H1 (cell line): ENCODE measurements around the gene ME3. TPM values are rescaled to one million over a fixed set of nuclear protein-coding genes. Genes with fewer than 3 reads are reported as not detected.

Experiments
- CTCF ChIA-PET: fragments of 300-600 bp; sonication (Branson Sonifier 250); formaldehyde crosslinking; loops from one replicate; lab custom pipeline; 2021; ENCODE audit not compliant: partially characterized antibody; lab: Charles Lee
- POLR2A ChIA-PET: fragments of 300-600 bp; sonication (Branson Sonifier 250); formaldehyde crosslinking; loops from one replicate; lab custom pipeline; 2021; ENCODE audit warnings: inconsistent platforms; ENCODE audit not compliant: partially characterized antibody; lab: Charles Lee
- DNase-seq, 2 experiments: peaks; one replicate each; pipeline versions ENCODE4 v3.0.0 to v3.0.0-alpha.2; 2010 to 2022; ENCODE audit warnings: low spot score in 2 of 2, low read depth in 1 of 2, mixed read lengths in 1 of 2
- FAIRE-seq: peaks from 2 replicates; lab custom pipeline; 2011; peaks lifted over from hg19 to GRCh38; lab: Jason Lieb, UNC
- H2AFZ ChIP-seq: 2 replicates; pipeline ENCODE4 v1.8.1; 2012; ENCODE audit warnings: low read length, inconsistent platforms
- H2AK5ac ChIP-seq: 2 replicates; pipeline ENCODE4 v1.6.1; 2013; ENCODE audit warnings: low read depth, low read length
- H2BK120ac ChIP-seq: replicated peaks from 2 replicates; pipeline ENCODE3; 2013; ENCODE audit warnings: low read depth, low read length, inconsistent platforms
- H2BK12ac ChIP-seq: 2 replicates; pipeline ENCODE4 v1.6.1; 2013; ENCODE audit warnings: low read depth, low read length
- H2BK15ac ChIP-seq: 2 replicates; pipeline ENCODE4 v1.6.1; 2013; ENCODE audit warnings: low read length
- H2BK20ac ChIP-seq: 2 replicates; pipeline ENCODE4 v1.6.1; 2013; ENCODE audit warnings: low read length
- H2BK5ac ChIP-seq: 2 replicates; pipeline ENCODE4 v1.6.1; 2013; ENCODE audit warnings: low read depth, low read length
- H3K14ac ChIP-seq: 2 replicates; pipeline ENCODE4 v1.6.1; 2013; ENCODE audit warnings: inconsistent platforms; ENCODE audit not compliant: insufficient read length
- H3K18ac ChIP-seq: 2 replicates; pipeline ENCODE4 v1.6.1; 2013; ENCODE audit warnings: low read length; ENCODE audit errors: extremely low read depth
- H3K23ac ChIP-seq: 2 replicates; pipeline ENCODE4 v1.6.1; 2013; ENCODE audit warnings: inconsistent platforms; ENCODE audit not compliant: insufficient read length
- H3K23me2 ChIP-seq: 2 replicates; pipeline ENCODE4 v1.6.1; 2013; ENCODE audit warnings: low read depth, low read length
- H3K27ac ChIP-seq: 2 replicates; pipeline ENCODE4 v1.6.1; 2011; ENCODE audit warnings: low read depth, low read length, inconsistent platforms
- H3K27me3 ChIP-seq, 4 experiments: replicated peaks in 1 of 4; 1 replicate in 1 of 4; 2 replicates in 3 of 4; pipeline versions ENCODE4 v1.6.1 to v1.8.1; 2011 to 2013; ENCODE audit warnings: low read length in 3 of 4, mild to moderate bottlenecking in 3 of 4, inconsistent platforms in 2 of 4, mixed read lengths in 2 of 4, moderate library complexity in 1 of 4; ENCODE audit not compliant: control insufficient read depth in 3 of 4, insufficient read depth in 3 of 4; ENCODE audit errors: extremely low read depth in 1 of 4
- H3K36me3 ChIP-seq, 4 experiments: 2 replicates each; pipeline versions ENCODE4 v1.6.1 to v1.8.1; 2011 to 2013; ENCODE audit warnings: mild to moderate bottlenecking in 4 of 4, low read length in 3 of 4, moderate library complexity in 2 of 4, control low read depth in 1 of 4, inconsistent platforms in 1 of 4; ENCODE audit not compliant: insufficient read depth in 4 of 4, control insufficient read depth in 2 of 4
- H3K4ac ChIP-seq: replicated peaks from 2 replicates; pipeline ENCODE3; 2013; ENCODE audit warnings: low read length, low read depth, mixed read lengths, inconsistent platforms; ENCODE audit not compliant: insufficient read length
- H3K4me1 ChIP-seq, 4 experiments: replicated peaks in 1 of 4; 1 replicate in 1 of 4; 2 replicates in 3 of 4; pipeline versions ENCODE4 v1.6.1 to v1.8.1; 2011 to 2013; ENCODE audit warnings: low read length in 3 of 4, inconsistent platforms in 2 of 4, mixed read lengths in 1 of 4; ENCODE audit not compliant: insufficient read depth in 4 of 4, control insufficient read depth in 3 of 4
- H3K4me2 ChIP-seq, 2 experiments: 2 replicates each; pipeline versions ENCODE4 v1.6.1 to v1.8.1; 2011 to 2013; ENCODE audit warnings: low read depth in 2 of 2, low read length in 2 of 2, control low read depth in 1 of 2, inconsistent platforms in 1 of 2, mild to moderate bottlenecking in 1 of 2; ENCODE audit not compliant: insufficient read depth in 1 of 2
- H3K4me3 ChIP-seq, 4 experiments: fragments of 200-600, 300-600 bp in 1 of 4; sonication (generic), shearing (Covaris generic), sonication (Bioruptor Twin) in 1 of 4; 2 replicates each; pipeline versions ENCODE4 v1.5.1 to v1.8.1; 2011 to 2016; ENCODE audit warnings: low read length in 4 of 4, low read depth in 3 of 4, control low read depth in 2 of 4, inconsistent platforms in 2 of 4, mild to moderate bottlenecking in 2 of 4, mixed read lengths in 1 of 4, moderate library complexity in 1 of 4; ENCODE audit not compliant: insufficient read depth in 2 of 4; ENCODE audit errors: extremely low read depth in 1 of 4
- H3K56ac ChIP-seq: replicated peaks from 2 replicates; pipeline ENCODE3; 2013; ENCODE audit warnings: low read depth, mild to moderate bottlenecking, mixed read lengths, low read length, inconsistent platforms; ENCODE audit not compliant: insufficient read length
- H3K79me1 ChIP-seq: 2 replicates; pipeline ENCODE4 v1.6.1; 2013; ENCODE audit warnings: low read depth, low read length, control low read depth
- H3K79me2 ChIP-seq, 2 experiments: 2 replicates each; pipeline versions ENCODE4 v1.6.1 to v1.8.1; 2012 to 2013; ENCODE audit warnings: low read length in 2 of 2, mild to moderate bottlenecking in 2 of 2, inconsistent platforms in 1 of 2; ENCODE audit not compliant: insufficient read depth in 2 of 2, control insufficient read depth in 1 of 2
- H3K9ac ChIP-seq, 4 experiments: replicated peaks in 1 of 4; 1 replicate in 1 of 4; 2 replicates in 3 of 4; pipeline versions ENCODE4 v1.6.1 to v1.8.1; 2011 to 2013; ENCODE audit warnings: low read depth in 3 of 4, low read length in 3 of 4, control low read depth in 2 of 4, mild to moderate bottlenecking in 2 of 4, moderate library complexity in 2 of 4, inconsistent platforms in 1 of 4; ENCODE audit errors: extremely low read depth in 1 of 4
- H3K9me3 ChIP-seq, 2 experiments: 2 replicates each; pipeline versions ENCODE4 v1.6.1 to v1.8.1; 2012 to 2013; ENCODE audit warnings: mild to moderate bottlenecking in 2 of 2, moderate library complexity in 2 of 2, control low read depth in 1 of 2, inconsistent platforms in 1 of 2, low read depth in 1 of 2, low read length in 1 of 2, mixed read lengths in 1 of 2; ENCODE audit not compliant: insufficient read depth in 2 of 2
- H4K20me1 ChIP-seq, 2 experiments: replicated peaks in 1 of 2; 2 replicates each; pipeline versions ENCODE3 to v1.8.1; 2011 to 2013; ENCODE audit warnings: inconsistent platforms in 2 of 2, low read length in 2 of 2, mild to moderate bottlenecking in 1 of 2; ENCODE audit not compliant: insufficient read depth in 2 of 2, control insufficient read depth in 1 of 2
- H4K5ac ChIP-seq: 2 replicates; pipeline ENCODE4 v1.6.1; 2013; ENCODE audit warnings: low read length, low read depth, mixed read lengths, inconsistent platforms; ENCODE audit not compliant: insufficient read length
- H4K8ac ChIP-seq: 2 replicates; pipeline ENCODE4 v1.8.0; 2013; ENCODE audit warnings: mild to moderate bottlenecking, moderate library complexity, low read length, inconsistent platforms; ENCODE audit not compliant: insufficient read depth; ENCODE audit errors: extremely low read depth
- H4K91ac ChIP-seq: replicated peaks from 2 replicates; pipeline ENCODE3; 2013; ENCODE audit warnings: low read length, mixed read lengths, inconsistent platforms; ENCODE audit not compliant: insufficient read length
- ASH2L ChIP-seq: fragments of 200-600, 300-600 bp; sonication (generic); IDR thresholded peaks from one replicate; pipeline ENCODE4 v1.7.1; 2017; ENCODE audit warnings: low read length
- ATF2 ChIP-seq: IDR thresholded peaks from 2 replicates; pipeline ENCODE4 v1.6.1; 2012; ENCODE audit warnings: low read length, inconsistent platforms
- BRCA1 ChIP-seq: IDR thresholded peaks from 2 replicates; pipeline ENCODE4 v1.6.1; 2012; ENCODE audit warnings: low read depth, low read length, improper control_type of control experiment
- CHD1 ChIP-seq: IDR thresholded peaks from 2 replicates; pipeline ENCODE4 v1.6.1; 2012; ENCODE audit warnings: low read depth, low read length, improper control_type of control experiment
- CREB1 ChIP-seq: IDR thresholded peaks from 2 replicates; pipeline ENCODE4 v1.6.1; 2012; ENCODE audit warnings: inconsistent platforms
- EGR1 ChIP-seq: IDR thresholded peaks from 2 replicates; pipeline ENCODE4 v1.6.1; 2011; ENCODE audit warnings: low read depth, low read length, borderline replicate concordance
- JUND ChIP-seq: IDR thresholded peaks from 2 replicates; pipeline ENCODE4 v1.6.1; 2011; ENCODE audit warnings: mild to moderate bottlenecking, improper control_type of control experiment, low read length
- PHF8 ChIP-seq: fragments of 200-600 bp; sonication (generic); conservative IDR thresholded peaks from 2 replicates; pipeline ENCODE4 v1.7.1; 2012; ENCODE audit warnings: low read depth, mild to moderate bottlenecking, inconsistent platforms, low read length, moderate library complexity
- RBBP5 ChIP-seq: IDR thresholded peaks from 2 replicates; pipeline ENCODE4 v1.7.1; 2012; ENCODE audit warnings: low read depth, mild to moderate bottlenecking, inconsistent platforms, low read length, moderate library complexity, borderline replicate concordance
- SP2 ChIP-seq: IDR thresholded peaks from 2 replicates; pipeline ENCODE4 v1.6.1; 2012; ENCODE audit warnings: mild to moderate bottlenecking, low read length, inconsistent platforms
- YY1 ChIP-seq: IDR thresholded peaks from 2 replicates; pipeline ENCODE4 v1.6.1; 2011; ENCODE audit warnings: low read depth, mild to moderate bottlenecking, low read length
- ZNF274 ChIP-seq: IDR thresholded peaks from 2 replicates; pipeline ENCODE4 v1.7.0; 2012; ENCODE audit warnings: low read length, borderline replicate concordance; ENCODE audit errors: extremely low read depth
- WGBS, 2 experiments: shearing (Covaris generic) in 1 of 2; methylation state at CpG; one replicate each; pipeline versions ENCODE4 v1.1.6 to v1.1.7; 2013 to 2015; ENCODE audit warnings: low lambda C conversion rate in 2 of 2, mixed read lengths in 2 of 2, inconsistent platforms in 1 of 2, low coverage in 1 of 2, missing lambda C conversion rate in 1 of 2; ENCODE audit not compliant: insufficient replicate concordance in 2 of 2, insufficient coverage in 1 of 2, insufficient read length in 1 of 2; ENCODE audit errors: extremely low coverage in 1 of 2, missing lambda C conversion rate in 1 of 2; 5-methylcytosine and 5-hydroxymethylcytosine counted together
- polyA plus RNA-seq, 7 experiments: library from polyadenylated mRNA; depleted of rRNA in 3 of 7; stranded (reverse) in 5 of 7; unstranded in 2 of 7; fragments of >200 nt in 5 of 7; fragments of 200-250 nt in 2 of 7; gene quantifications; 1 replicate in 5 of 7; 2 replicates in 1 of 7; 4 replicates in 1 of 7; pipeline versions ENCODE4 v1.2.1 to v1.2.3, GENCODE V29; 2011 to 2013; ENCODE audit warnings: missing spikeins in 2 of 7, mixed read lengths in 2 of 7
- total RNA-seq: library from RNA; stranded (reverse); fragmentation: NEBNext Ultra II Directional; extraction: Animal tissue kit (Norgen Biotek cat#: 25700); gene quantifications from 2 replicates; pipeline ENCODE4 v1.2.1, GENCODE V29; 2021
- TF ChIP-seq, protein P1 (sequence below): IDR thresholded peaks from 2 replicates; pipeline ENCODE4 v1.6.1; 2011; ENCODE audit warnings: low read length, improper control_type of control experiment

Gene ME3
- total and polyA plus RNA-seq, 2 of the 8 experiments (the other 6 are each of a cell fraction or from before 2014, with no cell fraction given), result 1.5 to 2.8 TPM

DNA sequence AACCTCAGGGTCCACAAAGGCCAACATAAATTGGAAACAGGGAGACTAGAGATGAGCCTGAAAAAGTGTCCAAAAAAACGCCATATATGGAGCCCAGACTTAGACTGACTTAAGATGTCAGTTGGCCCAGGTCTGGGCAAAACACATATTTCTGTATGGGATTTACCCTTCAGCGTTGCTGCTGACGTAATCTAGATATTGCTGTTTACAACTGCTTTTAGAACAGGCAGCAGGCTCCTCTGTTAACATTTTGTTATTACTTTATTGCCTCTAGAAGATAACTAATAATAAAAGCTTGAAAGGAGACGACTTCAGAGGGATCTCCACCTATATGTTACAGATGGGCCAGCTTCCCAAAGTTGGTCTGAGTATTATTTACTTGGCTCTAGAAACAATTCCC is 8.7 kb downstream of the ME3 start:
- H3K18ac ChIP-seq, result no peak overlapping the region
- no peak overlapping the region for H4K8ac ChIP-seq
- H3K56ac ChIP-seq, result no peak overlapping the region
- H4K91ac ChIP-seq, result no peak overlapping the region
- no peaks in the 10 kb centered on the region for H3K79me2 ChIP-seq
- H2BK20ac ChIP-seq, result no peak overlapping the region
- H3K23me2 ChIP-seq, result no peaks in the 10 kb centered on the region
- no peaks in the 10 kb centered on the region for H3K4me1 ChIP-seq
- no peaks in the 10 kb centered on the region for H4K20me1 ChIP-seq
- H3K4ac ChIP-seq, result no peak overlapping the region
- no peaks in the 10 kb centered on the region for H3K79me1 ChIP-seq
- FAIRE-seq, result no peak
- no peak overlapping the region for H2BK5ac ChIP-seq
- H2AK5ac ChIP-seq, result no peak overlapping the region
- no peak overlapping the region for H2BK12ac ChIP-seq
- no peak for DNase-seq
- H2AFZ ChIP-seq, result no peak overlapping the region
- no peak overlapping the region for H3K14ac ChIP-seq
- no peaks in the 10 kb centered on the region for H3K9me3 ChIP-seq
- H3K9ac ChIP-seq, result no peak overlapping the region
- H2BK15ac ChIP-seq, result no peak overlapping the region
- 89% methylated on average over 4 of the region's 4 CpGs; no CpG with 5 or more reads in 1 of the 2 experiments for WGBS, 2 experiments
- H3K27ac ChIP-seq, result no peak overlapping the region
- no peaks in the 10 kb centered on the region for H3K36me3 ChIP-seq
- no peak overlapping the region for H2BK120ac ChIP-seq
- H4K5ac ChIP-seq, result no peak overlapping the region
- no peak overlapping the region for H3K4me2 ChIP-seq
- POLR2A ChIA-PET, result no interaction called here
- no peaks in the 10 kb centered on the region for H3K27me3 ChIP-seq
- H3K4me3 ChIP-seq, result no peak overlapping the region
- H3K23ac ChIP-seq, result no peak overlapping the region
- CTCF ChIA-PET, result no interaction called here
- no peak for TF ChIP-seq BRCA1
- no peak for TF ChIP-seq PHF8
- TF ChIP-seq ASH2L, result no peak
- no peak for TF ChIP-seq ZNF274
- TF ChIP-seq, protein P1, sequence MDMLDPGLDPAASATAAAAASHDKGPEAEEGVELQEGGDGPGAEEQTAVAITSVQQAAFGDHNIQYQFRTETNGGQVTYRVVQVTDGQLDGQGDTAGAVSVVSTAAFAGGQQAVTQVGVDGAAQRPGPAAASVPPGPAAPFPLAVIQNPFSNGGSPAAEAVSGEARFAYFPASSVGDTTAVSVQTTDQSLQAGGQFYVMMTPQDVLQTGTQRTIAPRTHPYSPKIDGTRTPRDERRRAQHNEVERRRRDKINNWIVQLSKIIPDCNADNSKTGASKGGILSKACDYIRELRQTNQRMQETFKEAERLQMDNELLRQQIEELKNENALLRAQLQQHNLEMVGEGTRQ, result no peak
- TF ChIP-seq YY1, result no peak
- TF ChIP-seq CHD1, result no peak
- TF ChIP-seq ATF2, result no peak
- no peak for TF ChIP-seq SP2
- TF ChIP-seq JUND, result no peak
- TF ChIP-seq CREB1, result no peak
- TF ChIP-seq RBBP5, result no peak
- no peak for TF ChIP-seq EGR1
